NCI-H774 (cell line): ENCODE results near the gene ACTR6.
A peak's percentile ranks its signal among the peaks of the same experiment; 100 is the strongest.
"Not testable (repeated sequence)": the region's sequence is repeated elsewhere in the genome, so short reads cannot be mapped to it uniquely, and the experiment has no call there.

Source experiments
- DNase-seq: peaks from one replicate; lab custom pipeline; 2025; lab: John Stamatoyannopoulos, UW

Gene ACTR6

GRCh38 chr12:100184549-100185145 is 16.0 kb upstream of the ACTR6 start:
- DNase-seq: no peak

GRCh38 chr12:100185361-100185894 is 15.2 kb upstream of the ACTR6 start:
- DNase-seq: no peak

GRCh38 chr12:100186071-100186470 is 14.5 kb upstream of the ACTR6 start:
- DNase-seq: no peak

GRCh38 chr12:100187068-100187467 is 13.5 kb upstream of the ACTR6 start:
- no peak for DNase-seq

GRCh38 chr12:100187857-100188519 is 12.6 kb upstream of the ACTR6 start:
- no peak for DNase-seq

- not testable (repeated sequence) for DNase-seq
Observed at GRCh38 chr12:100188888-100189635, 11.6 kb upstream of the ACTR6 start.

- DNase-seq: no peak
Observed at GRCh38 chr12:100189636-100190394, 10.8 kb upstream of the ACTR6 start.

- DNase-seq: no peak
Observed at GRCh38 chr12:100193085-100193484, 7.5 kb upstream of the ACTR6 start.

- no peak for DNase-seq
Observed at GRCh38 chr12:100197486-100197885, 3.1 kb upstream of the ACTR6 start.

- DNase-seq: no peak
Observed at GRCh38 chr12:100199023-100199346, 1.6 kb upstream of the ACTR6 start.

GRCh38 chr12:100199347-100200149 is 1.1 kb upstream of the ACTR6 start:
- peak; percentile 87 for DNase-seq

GRCh38 chr12:100201604-100202423 is 1.2 kb downstream of the ACTR6 start:
- DNase-seq: no peak

GRCh38 chr12:100207311-100207710 is 6.7 kb downstream of the ACTR6 start:
- DNase-seq: no peak

- DNase-seq: no peak
Observed at GRCh38 chr12:100208834-100209233, 8.2 kb downstream of the ACTR6 start.

- no peak for DNase-seq
Observed at GRCh38 chr12:100211698-100212097, 11.1 kb downstream of the ACTR6 start.

- DNase-seq: no peak
Observed at GRCh38 chr12:100213016-100213891, 12.6 kb downstream of the ACTR6 start.

- DNase-seq: no peak
Observed at GRCh38 chr12:100214518-100214917, 13.9 kb downstream of the ACTR6 start.

- no peak for DNase-seq
Observed at GRCh38 chr12:100215209-100215608, 14.6 kb downstream of the ACTR6 start.

- no peak for DNase-seq
Observed at GRCh38 chr12:100216337-100216736, 15.7 kb downstream of the ACTR6 start.
